Activated CD8-positive, alpha-beta memory T cell treated with anti-CD3 and anti-CD28 coated beads for 48 hours (primary cell): ENCODE measurements around the gene MYO3B.
"Not testable (repeated sequence)": the region's sequence is repeated elsewhere in the genome, so short reads cannot be mapped to it uniquely, and the experiment has no call there.

ENCODE experiments used
- DNase-seq, 3 experiments: peaks; one replicate each; pipeline ENCODE4 v3.0.0-alpha.2; 2020; ENCODE audit warnings: low read depth in 2 of 3, low spot score in 2 of 3

Gene MYO3B

GRCh38 chr2:170255971-170256370 is 78.0 kb downstream of the MYO3B start:
- DNase-seq = no peak

GRCh38 chr2:170258382-170258781 is 80.4 kb downstream of the MYO3B start:
- DNase-seq = no peak

- DNase-seq = no peak
These were observed 82.2 kb downstream of the MYO3B start for GRCh38 chr2:170260188-170260587.

- DNase-seq = no peak
These were observed 83.6 kb downstream of the MYO3B start for GRCh38 chr2:170261566-170261965.

GRCh38 chr2:170262343-170262742 is 84.4 kb downstream of the MYO3B start:
- DNase-seq = no peak

- DNase-seq = no peak
These were observed 84.9 kb downstream of the MYO3B start for GRCh38 chr2:170262806-170263205.

- not testable (repeated sequence) for DNase-seq
These were observed 86.0 kb downstream of the MYO3B start for GRCh38 chr2:170263728-170264521.

GRCh38 chr2:170264522-170264860 is 86.5 kb downstream of the MYO3B start:
- DNase-seq = no peak

GRCh38 chr2:170264865-170265264 is 86.9 kb downstream of the MYO3B start:
- no peak for DNase-seq

GRCh38 chr2:170265321-170265720 is 87.4 kb downstream of the MYO3B start:
- no peak for DNase-seq

GRCh38 chr2:170266358-170266757 is 88.4 kb downstream of the MYO3B start:
- DNase-seq = no peak

GRCh38 chr2:170267071-170267470 is 89.1 kb downstream of the MYO3B start:
- DNase-seq = no peak

GRCh38 chr2:170270278-170270864 is 92.4 kb downstream of the MYO3B start:
- no peak for DNase-seq

GRCh38 chr2:170271340-170271739 is 93.4 kb downstream of the MYO3B start:
- DNase-seq = no peak

GRCh38 chr2:170276056-170276455 is 98.1 kb downstream of the MYO3B start:
- DNase-seq = no peak

GRCh38 chr2:170276925-170277629 is 99.1 kb downstream of the MYO3B start:
- DNase-seq = no peak

GRCh38 chr2:170277951-170278350 is 100.0 kb downstream of the MYO3B start:
- no peak for DNase-seq

- DNase-seq = not testable (repeated sequence)
These were observed 101.7 kb downstream of the MYO3B start for GRCh38 chr2:170279615-170280014.

- no peak for DNase-seq
These were observed 104.9 kb downstream of the MYO3B start for GRCh38 chr2:170282851-170283250.

- no peak for DNase-seq
These were observed 106.3 kb downstream of the MYO3B start for GRCh38 chr2:170284205-170284604.

GRCh38 chr2:170288859-170289258 is 110.9 kb downstream of the MYO3B start:
- no peak for DNase-seq

GRCh38 chr2:170291474-170291873 is 113.5 kb downstream of the MYO3B start:
- no peak for DNase-seq
